ENCODE measurements around the gene GABARAPL1.

GABARAPL1 gene

GRCh38 chr12:10211940-10212738 is 538 bp upstream of the GABARAPL1 start:
- Histone ChIP-seq H3K36me3 (ENCODE audit: control insufficient read depth in 2 of 2, insufficient read depth in 1 of 2, low read length in 2 of 2) (no peaks in the 10 kb centered on the region; a peak in 1 of 3 replicates), H3K4me3 (ENCODE audit: low read depth, low read length) (peak overlapping the region; percentile 98), H3K9me3 (ENCODE audit: control insufficient read depth, insufficient read depth, low read depth, low read length) (no peaks in the 10 kb centered on the region), H3K4me1 (ENCODE audit: control insufficient read depth, insufficient read depth, low read length) (peaks cover 6% of the 10 kb centered on the region), H3K27ac (ENCODE audit: extremely low read depth, low read depth, low read length) (peak overlapping the region; percentile 93)
- POLR2A ChIA-PET: interaction anchor here (0.8 to 1.5 kb wide), 5 partner anchors 42 to 505 kb away, joined by 3 to 5 read pairs (median 3); no protein-coding TSS in a partner anchor
- CTCF ChIA-PET: interaction anchor here (0.9 to 1.2 kb wide), 2 partner anchors 18 to 59 kb away, joined by 3 to 5 read pairs; no protein-coding TSS in a partner anchor
- peak; percentile 98 for TF ChIP-seq ZEB2 (tag by site-specific recombination; IDR thresholded peaks at IDR 0.05)
- TF ChIP-seq ZFP3 (tag by site-specific recombination; IDR thresholded peaks at IDR 0.05; ENCODE audit: low read depth): no peak
- TF ChIP-seq ZNF558 (tag by site-specific recombination; IDR thresholded peaks at IDR 0.05): peak; percentile 82
- no peak for TF ChIP-seq ZNF596 (tag by site-specific recombination; IDR thresholded peaks at IDR 0.05)
- no peak; the same call in 1 of the 2 replicates for TF ChIP-seq ZBTB44 (tag by site-specific recombination; IDR thresholded peaks at IDR 0.05)
- TF ChIP-seq PBX3 (CRISPR knock-in tag; IDR thresholded peaks at IDR 0.05): no peak
- TF ChIP-seq HIC1 (tag by site-specific recombination; IDR thresholded peaks at IDR 0.05): peak; percentile 97
- peak; percentile 76 for TF ChIP-seq PRDM6 (tag by site-specific recombination; IDR thresholded peaks at IDR 0.05)
- TF ChIP-seq GLIS1 (tag by site-specific recombination; IDR thresholded peaks at IDR 0.05): no peak; the same call in none of the 2 replicates
- no peak for TF ChIP-seq ZNF114 (tag by site-specific recombination; IDR thresholded peaks at IDR 0.05)
- TF ChIP-seq ZNF155 (tag by site-specific recombination; IDR thresholded peaks at IDR 0.05): no peak
- no peak for TF ChIP-seq YY2 (tag by site-specific recombination; IDR thresholded peaks at IDR 0.05)
- no peak for TF ChIP-seq ZNF146 (tag by site-specific recombination; IDR thresholded peaks at IDR 0.05)
- peak; percentile 86 for TF ChIP-seq SP2 (tag by site-specific recombination; IDR thresholded peaks at IDR 0.05)
- no peak for TF ChIP-seq ZNF138 (tag by site-specific recombination; IDR thresholded peaks at IDR 0.05; ENCODE audit: borderline replicate concordance)
- no peak for TF ChIP-seq ZNF404 (tag by site-specific recombination; IDR thresholded peaks at IDR 0.05)
- TF ChIP-seq ZNF701 (tag by site-specific recombination; IDR thresholded peaks at IDR 0.05): no peak
- TF ChIP-seq ZBTB20 (tag by site-specific recombination; IDR thresholded peaks at IDR 0.05): peak; percentile 44; the same call in 1 of the 2 replicates
- no peak for TF ChIP-seq ZNF645 (tag by site-specific recombination; IDR thresholded peaks at IDR 0.05)
- no peak for TF ChIP-seq ZNF555 (tag by site-specific recombination; conservative IDR thresholded peaks at IDR 0.05)
- peak; percentile 66 for TF ChIP-seq ZNF692 (tag by site-specific recombination; IDR thresholded peaks at IDR 0.05)
- TF ChIP-seq ZBTB6 (tag by site-specific recombination; IDR thresholded peaks at IDR 0.05): peak; percentile 82
- no peak for TF ChIP-seq ZNF214 (tag by site-specific recombination; IDR thresholded peaks at IDR 0.05; ENCODE audit: borderline replicate concordance)
- peak; percentile 50; the same call in 1 of the 2 replicates for TF ChIP-seq ZSCAN30 (tag by site-specific recombination; IDR thresholded peaks at IDR 0.05)
- TF ChIP-seq ZNF23 (tag by site-specific recombination; IDR thresholded peaks at IDR 0.05; ENCODE audit: borderline replicate concordance): no peak
- no peak for TF ChIP-seq ZNF621 (tag by site-specific recombination; IDR thresholded peaks at IDR 0.05)
- TF ChIP-seq ZNF785 (tag by site-specific recombination; IDR thresholded peaks at IDR 0.05): peak; percentile 79

Measured in HEK293 (cell line).